Gastroesophageal sphincter (tissue), 3 donors: ENCODE measurements around the gene MAPK4.

Source experiments
- EP300 ChIP-seq: sonication (generic); formaldehyde crosslinking; IDR thresholded peaks from one replicate; pipeline ENCODE4 v1.6.1; 2017; ENCODE audit warnings: antibody characterized with exemption, mild to moderate bottlenecking
- POLR2A ChIP-seq, 2 donors: fragments of 450-650 bp; IDR thresholded peaks; one replicate each; pipeline ENCODE4 v1.6.1; 2017; ENCODE audit warnings: antibody characterized with exemption in 2 of 2, mild to moderate bottlenecking in 2 of 2, moderate library complexity in 1 of 2
- POLR2AphosphoS5 ChIP-seq: sonication (generic); formaldehyde crosslinking; IDR thresholded peaks from one replicate; pipeline ENCODE4 v1.6.1; 2017; ENCODE audit warnings: antibody characterized with exemption
- TF ChIP-seq, protein P1 (sequence below), 4 experiments: fragments of 200-600 bp in 2 of 4; fragments of 450-650 bp in 2 of 4; sonication (generic) in 1 of 4; IDR thresholded peaks; one replicate each; pipeline ENCODE4 v1.5.1; 2017 to 2019; ENCODE audit warnings: antibody characterized with exemption in 4 of 4, mild to moderate bottlenecking in 2 of 4, moderate library complexity in 2 of 4

DNA sequence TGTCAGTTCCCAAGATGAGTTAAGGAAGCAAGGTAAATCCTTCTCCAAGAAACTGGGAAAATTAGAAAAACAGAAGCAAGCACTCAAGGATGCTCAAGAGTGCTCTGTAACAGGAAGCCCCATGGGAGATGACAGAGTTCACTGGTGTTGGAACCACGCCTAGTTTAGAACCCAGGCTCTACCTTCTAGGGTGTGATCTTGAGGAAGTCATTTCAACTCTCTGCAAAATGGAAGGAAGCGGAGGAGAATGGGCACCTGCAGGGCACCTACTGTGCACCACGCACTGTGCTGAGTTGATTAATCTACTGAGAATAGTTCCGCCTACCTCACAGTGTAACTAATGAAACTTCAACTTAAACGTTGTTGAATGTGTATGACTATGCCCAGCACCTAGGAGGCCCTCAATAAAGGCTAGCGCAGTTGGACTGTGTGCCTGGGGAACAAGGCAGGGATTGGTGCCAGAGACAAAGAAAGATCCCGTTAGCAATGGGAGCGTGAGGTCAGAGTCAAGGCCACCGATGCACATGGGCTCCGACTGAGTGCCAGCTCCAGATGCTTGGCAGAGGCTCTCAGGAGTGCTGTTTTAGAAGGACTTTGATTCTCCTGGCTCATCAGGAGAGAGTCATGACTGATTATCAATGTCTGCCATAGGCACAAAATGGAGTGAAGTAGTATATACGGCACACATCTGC is 93.7 kb downstream of the MAPK4 start:
- TF ChIP-seq, protein P1, sequence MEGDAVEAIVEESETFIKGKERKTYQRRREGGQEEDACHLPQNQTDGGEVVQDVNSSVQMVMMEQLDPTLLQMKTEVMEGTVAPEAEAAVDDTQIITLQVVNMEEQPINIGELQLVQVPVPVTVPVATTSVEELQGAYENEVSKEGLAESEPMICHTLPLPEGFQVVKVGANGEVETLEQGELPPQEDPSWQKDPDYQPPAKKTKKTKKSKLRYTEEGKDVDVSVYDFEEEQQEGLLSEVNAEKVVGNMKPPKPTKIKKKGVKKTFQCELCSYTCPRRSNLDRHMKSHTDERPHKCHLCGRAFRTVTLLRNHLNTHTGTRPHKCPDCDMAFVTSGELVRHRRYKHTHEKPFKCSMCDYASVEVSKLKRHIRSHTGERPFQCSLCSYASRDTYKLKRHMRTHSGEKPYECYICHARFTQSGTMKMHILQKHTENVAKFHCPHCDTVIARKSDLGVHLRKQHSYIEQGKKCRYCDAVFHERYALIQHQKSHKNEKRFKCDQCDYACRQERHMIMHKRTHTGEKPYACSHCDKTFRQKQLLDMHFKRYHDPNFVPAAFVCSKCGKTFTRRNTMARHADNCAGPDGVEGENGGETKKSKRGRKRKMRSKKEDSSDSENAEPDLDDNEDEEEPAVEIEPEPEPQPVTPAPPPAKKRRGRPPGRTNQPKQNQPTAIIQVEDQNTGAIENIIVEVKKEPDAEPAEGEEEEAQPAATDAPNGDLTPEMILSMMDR (IDR thresholded peaks at IDR 0.05) = no peak
- TF ChIP-seq POLR2AphosphoS5 (no peak), POLR2A (IDR thresholded peaks at IDR 0.05) (no peak), EP300 (no peak)
